NCI-H748 (cell line): ENCODE data around the gene SLC9A4.

ENCODE experiments used
- DNase-seq: peaks from one replicate; lab custom pipeline; 2025; ENCODE audit not compliant: unreplicated experiment; lab: John Stamatoyannopoulos, UW

SLC9A4 gene

DNA sequence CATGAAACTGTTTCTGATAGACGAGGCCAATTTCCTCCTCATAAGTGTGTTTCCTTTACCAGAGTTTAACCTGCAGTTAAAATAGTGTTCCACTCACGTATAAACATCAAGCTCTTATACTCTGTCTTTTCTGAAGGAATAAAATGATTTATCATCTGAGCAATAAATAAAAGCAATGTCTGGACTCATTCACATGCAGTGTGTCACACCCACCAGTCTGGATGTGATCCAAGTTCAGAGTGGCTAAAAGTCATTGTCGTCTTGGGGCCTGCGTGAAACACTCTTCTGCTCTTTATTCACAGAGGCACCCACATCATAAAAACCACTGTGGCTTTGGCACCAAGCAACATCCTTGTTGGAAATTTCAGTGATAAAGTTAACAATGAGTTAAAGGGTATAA lies 19.5 kb upstream of the SLC9A4 start:
- DNase-seq, result peak; percentile 74

DNA sequence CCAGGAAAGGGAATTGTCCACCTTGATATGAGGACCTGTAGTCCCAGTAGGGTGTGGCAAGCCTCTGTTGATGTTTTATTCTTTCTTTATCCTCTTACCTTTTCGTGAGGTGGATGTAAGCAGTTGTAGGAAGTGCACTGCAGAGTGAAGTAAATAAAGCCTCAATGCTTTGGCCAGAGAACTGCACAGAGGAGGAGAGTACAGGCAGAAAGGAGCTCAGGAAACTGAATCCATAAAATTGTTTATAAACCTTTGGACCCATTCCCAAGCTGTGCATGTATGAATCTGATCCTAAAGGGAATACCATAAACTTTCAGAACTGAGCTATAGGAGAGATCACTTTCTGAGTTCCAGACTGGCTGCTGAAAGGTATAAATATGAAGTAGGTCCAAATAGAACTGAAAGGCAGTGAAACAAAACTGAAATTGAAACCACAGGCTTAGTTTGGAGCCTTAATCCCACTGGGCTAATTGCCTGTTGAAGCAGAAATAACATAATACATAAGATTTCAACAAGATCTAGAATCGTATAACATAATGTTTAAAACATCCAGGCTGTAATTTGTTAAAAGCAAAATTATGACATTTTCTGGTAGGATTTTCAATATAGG lies 17.9 kb upstream of the SLC9A4 start:
- no peak for DNase-seq

DNA sequence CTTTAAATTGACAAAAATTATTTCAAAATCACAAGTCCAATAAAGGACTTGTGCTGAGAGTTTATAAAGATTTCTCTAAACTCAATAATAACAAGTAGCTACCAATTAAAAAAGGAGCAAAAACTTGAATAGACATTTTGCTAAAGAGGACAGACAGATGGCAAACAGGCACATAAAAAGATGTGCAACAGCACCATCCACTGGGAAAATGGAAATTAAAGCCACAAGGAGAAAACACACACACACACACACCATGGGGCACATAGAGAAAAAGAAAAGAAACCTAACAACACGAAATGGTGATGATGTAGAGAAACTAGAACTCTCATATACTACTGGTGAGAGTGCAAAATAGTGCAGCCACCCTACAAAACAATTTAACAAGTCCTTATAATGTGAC lies 12.6 kb upstream of the SLC9A4 start:
- DNase-seq, result no peak

DNA sequence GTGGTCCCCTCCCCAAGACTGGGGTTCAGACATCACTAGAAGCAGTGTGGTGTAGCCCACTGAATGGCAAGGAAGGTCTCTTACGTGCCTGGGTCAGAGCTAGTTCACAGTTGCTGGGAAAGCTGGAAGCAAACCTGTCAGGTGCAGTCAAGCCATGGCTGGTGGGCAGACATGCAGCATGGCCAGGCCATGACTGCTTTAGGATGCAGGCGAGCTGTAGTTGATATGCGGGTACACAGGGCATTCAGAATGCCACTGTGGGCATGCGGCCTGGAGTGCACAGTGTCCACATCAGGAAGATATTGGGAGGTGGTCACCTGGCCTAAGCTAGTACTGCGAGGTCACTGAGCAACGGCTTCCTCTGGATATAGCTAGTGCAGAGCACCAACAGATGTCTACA lies 11.8 kb upstream of the SLC9A4 start:
- DNase-seq, result no peak

DNA sequence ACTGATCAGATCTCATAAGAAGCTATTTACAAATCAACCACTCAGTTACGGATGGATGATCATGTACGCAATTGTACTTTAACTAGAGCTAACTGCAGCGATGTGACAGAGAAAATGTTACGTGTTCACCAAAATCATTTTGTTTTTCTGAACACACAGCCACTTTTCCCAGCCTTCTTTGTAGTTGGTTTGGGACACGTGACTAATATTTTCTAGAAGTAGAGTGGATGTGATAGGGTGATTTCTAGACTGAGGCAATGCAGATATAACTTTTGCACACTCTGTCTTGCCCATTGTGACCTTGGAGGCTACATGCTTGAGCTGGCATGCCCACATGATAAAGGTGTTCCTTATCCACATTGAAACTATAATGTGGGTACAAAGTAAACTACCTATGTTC lies 9.9 kb upstream of the SLC9A4 start:
- peak; percentile 3 for DNase-seq

DNA sequence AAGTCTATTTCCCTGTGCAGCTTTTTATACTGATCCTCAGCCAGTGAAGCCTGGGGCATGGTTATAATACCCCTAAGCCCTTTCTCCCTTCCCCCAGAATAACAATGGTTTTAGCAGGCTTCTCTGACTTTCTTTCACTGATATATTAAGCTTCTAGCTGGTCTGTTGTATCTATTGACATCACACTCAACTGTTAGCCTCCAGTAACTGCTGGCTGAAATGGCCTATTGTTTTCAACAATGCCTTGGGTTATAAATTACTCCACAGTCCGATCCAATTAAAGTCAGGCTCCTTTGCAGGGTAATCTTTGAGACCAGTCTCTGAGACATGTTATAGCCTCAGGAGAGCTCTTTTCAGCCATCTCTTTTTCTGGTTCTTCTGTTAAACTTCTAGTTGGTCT lies 2.9 kb upstream of the SLC9A4 start:
- DNase-seq, result no peak

DNA sequence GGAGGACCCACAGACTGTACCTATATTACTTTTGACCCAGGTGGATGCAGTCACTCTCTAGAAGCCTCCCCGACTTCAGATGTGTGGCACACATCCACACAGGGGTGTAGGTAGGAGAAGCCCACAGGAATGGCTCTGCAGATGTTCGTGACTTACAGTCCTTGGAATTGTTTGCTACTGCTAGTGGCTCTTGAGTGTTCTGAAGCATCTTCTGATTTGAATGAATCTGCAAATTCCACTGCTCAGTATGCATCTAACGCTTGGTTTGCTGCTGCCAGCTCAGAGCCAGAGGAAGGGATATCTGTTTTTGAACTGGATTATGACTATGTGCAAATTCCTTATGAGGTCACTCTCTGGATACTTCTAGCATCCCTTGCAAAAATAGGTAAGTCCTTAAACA lies 605 bp downstream of the SLC9A4 start:
- DNase-seq, result no peak

DNA sequence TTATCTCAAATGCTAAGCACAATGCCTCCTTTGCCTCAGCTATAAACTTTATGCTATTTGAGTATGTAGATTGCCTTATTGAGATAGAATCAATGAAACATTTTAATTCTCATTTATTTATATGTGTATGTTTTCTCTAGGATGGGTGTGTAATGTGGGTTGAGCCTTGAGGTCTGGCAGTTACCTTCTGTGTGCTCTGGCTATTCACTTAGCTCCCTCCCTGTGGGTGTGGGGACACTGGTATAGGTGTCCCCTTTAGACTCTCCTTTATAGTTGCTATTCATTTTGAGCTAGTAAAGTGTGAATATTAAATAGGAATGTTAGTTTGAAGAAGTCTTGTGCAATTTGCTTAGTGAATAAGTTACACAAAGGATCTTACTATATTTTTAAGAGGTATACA lies 1.8 kb downstream of the SLC9A4 start:
- no peak for DNase-seq

DNA sequence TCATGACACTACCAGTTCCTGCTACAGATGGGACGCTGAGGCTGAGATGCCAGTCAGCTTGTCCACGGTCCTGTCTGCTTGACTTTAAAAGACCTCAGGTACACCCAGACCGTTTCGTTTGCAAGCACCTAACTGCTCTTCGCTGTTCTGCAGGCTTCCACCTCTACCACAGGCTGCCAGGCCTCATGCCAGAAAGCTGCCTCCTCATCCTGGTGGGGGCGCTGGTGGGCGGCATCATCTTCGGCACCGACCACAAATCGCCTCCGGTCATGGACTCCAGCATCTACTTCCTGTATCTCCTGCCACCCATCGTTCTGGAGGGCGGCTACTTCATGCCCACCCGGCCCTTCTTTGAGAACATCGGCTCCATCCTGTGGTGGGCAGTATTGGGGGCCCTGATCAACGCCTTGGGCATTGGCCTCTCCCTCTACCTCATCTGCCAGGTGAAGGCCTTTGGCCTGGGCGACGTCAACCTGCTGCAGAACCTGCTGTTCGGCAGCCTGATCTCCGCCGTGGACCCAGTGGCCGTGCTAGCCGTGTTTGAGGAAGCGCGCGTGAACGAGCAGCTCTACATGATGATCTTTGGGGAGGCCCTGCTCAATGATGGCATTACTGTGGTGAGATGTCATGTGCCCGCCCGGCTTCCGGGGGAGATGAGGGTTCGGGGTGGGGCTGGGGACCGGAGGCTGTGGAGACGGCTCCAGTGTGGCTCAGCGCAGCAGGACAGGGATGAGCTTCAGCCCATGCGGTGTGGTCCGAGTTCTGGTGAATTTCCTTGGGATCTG lies 5.9 kb downstream of the SLC9A4 start:
- no peak for DNase-seq

DNA sequence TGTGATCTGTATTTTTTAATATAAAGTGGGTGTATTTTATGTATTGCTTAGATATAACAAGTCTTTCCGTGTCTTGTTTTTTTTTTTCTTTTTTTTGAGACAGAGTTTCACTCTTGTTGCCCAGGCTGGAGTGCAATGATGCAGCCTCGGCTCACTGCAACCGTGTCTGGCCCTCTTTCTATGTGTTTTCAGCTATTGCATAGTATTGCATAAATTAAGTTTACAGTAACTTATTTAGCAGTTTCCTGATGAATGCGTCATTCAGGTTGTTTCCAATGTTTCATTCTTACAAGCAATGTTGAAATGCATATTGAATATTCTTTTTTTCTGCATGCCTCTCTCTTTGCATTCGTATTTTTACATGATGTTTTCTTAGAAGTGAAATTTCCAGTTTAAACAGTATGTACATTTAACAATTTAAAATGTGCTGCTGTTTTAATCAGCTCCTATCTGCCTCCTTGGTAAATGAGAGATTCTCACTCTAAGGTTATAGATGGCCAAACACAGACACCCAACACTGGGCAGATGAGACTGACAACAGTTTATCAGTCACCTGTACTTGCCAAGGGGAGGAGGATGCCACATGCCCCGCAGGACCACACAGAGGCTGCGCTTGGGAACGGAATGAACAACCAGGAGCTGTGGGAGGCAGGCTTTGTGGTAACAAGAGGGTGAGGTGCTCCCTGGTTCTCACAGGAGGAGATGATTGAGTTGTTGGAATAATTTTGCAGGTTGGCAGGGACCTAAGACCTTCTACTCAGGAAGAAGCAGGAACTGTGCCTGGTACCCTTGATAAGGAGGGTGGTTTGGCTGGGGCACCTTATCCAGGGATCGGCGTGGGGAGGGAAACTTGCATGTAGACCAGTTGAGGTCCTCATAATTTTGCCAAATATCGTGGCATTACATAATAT lies 7.5 kb downstream of the SLC9A4 start:
- no peak for DNase-seq

DNA sequence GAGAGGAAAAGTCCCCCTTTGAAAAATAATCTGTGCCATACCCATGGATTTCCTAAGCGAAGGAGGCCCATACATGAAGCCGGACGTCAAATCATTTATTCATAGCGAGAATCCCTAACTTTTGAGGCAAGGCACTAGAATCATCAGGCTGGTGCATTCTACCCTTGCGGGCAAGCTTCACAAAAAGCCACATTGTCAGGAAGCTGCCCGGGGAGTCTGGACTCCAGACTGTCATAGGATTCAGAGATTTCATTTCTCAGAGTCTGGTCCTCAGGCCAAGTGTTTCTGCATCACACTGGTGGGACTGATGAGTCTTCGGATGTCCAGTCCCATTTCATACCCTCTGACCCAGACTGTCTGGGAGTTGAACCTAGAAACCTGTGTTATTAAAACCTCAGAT lies 8.9 kb downstream of the SLC9A4 start:
- DNase-seq, result no peak

DNA sequence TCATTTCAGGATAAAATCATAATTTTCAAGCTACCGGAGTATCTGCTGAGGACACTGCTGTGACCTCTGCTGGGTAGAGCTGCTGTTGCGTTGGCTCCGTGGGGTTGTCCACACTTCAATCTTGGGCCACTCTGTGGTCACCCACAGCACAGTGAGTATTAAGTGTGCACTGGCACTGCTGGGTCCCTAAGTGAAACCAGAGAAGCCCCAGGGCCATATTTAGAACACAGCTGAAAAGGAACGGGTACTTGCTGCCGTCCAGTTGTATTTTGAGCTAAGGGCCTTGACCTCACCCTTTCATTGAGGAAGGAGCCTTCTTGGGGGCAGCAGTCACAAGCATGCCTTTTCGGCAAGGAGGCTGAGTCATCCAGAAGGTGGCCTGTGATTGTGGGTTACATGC lies 10.1 kb downstream of the SLC9A4 start:
- no peak for DNase-seq

DNA sequence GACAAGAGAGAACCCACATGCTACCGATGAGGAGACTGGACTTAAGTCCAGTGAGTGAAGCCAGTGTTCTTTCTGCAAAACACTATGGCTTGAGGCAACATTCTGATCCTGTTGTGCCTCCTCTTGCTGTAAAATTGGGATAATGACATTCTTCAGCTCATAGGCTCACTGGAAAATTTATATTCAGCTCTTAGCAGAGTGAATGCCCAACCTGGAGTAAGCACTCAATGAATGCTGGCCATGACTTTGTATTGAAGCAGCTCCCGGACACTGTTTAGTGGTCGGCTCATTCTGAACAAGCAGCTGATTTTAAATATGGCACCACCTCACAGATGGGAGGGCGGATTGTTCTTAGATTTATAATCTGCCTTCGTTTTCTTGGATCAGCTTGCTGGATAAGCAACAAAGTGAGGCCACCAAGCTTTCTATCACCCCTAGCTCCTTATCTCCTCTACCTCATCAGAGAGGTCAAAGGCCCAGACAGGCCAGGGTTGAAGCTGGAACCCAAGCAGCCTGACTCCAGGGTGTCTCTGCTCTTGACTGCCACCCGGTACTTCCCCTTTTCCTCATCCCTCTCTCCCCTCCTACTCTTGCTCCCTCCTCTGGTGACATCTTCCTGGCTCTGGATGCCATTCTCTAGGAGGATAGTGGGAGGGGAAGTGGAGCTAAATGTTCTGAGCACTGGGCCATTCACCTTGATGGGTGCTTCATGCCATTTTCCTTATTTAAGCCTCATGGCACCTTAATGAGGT lies 11.5 kb downstream of the SLC9A4 start:
- no peak for DNase-seq

DNA sequence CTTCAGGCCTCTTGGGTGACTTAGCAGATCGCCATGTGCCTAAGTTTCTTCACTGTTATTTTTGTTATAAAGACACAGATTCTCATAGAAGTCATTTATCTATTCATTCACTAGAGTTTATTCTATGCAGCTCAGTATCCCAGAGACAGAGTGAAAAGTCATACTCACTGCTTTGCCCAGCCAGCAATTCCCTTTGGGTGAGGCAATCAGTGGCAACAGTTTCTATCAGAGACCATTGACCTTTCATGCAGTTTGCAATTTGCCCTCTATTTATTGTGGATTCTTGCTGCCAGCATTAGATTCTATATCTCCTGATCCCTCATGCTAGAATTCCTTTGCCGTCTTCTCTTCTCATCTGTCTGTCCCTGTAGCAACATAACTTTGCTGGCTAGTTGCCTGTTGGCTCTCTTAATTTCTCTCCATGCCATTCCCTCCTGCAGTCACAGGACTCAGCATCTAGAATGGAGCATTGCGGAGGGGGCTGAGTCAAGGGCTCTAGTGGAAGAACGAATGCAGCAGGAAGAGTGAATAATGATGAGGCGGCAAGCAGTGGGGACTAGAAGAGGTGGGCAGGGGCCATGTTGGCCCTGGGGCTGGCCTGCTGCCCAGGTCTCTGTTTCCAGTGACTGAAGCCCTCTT lies 12.2 kb downstream of the SLC9A4 start:
- DNase-seq, result no peak

DNA sequence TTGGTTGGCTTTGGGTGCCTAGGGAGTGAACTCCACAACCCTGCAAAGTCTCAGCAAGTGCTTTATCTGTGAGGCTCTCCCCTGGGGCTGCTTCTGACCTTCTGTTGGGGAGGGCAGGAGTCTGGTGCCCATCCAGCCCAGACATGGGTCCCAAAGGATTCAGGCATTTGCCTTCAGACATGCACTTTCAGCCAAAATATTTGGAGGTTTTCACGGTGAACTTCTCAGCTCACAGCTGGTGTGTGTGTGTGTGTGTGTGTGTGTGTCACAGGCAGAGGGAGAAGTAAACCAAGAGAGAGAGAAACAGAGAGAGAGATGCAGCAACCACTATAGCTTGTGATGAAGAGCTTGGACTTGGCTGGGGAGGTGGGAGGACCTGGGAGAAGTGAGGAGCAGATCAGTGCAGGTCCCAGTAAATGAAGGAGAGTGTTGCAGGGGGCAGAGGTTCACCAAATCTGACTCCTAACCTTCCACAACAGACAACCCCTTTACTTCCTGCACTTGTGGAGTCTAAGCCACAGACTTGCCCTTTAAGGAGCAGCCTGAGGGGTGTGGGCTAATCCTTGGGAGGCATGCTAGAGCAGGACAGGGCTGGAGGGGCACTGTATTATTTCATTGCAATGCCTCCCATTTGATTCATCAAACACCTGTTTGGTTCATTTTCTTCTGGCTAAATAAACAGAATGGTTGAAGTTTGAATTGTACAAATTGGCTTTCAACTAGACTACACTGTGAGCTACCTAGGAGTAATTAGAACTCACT lies 14.1 kb downstream of the SLC9A4 start:
- no peak for DNase-seq

DNA sequence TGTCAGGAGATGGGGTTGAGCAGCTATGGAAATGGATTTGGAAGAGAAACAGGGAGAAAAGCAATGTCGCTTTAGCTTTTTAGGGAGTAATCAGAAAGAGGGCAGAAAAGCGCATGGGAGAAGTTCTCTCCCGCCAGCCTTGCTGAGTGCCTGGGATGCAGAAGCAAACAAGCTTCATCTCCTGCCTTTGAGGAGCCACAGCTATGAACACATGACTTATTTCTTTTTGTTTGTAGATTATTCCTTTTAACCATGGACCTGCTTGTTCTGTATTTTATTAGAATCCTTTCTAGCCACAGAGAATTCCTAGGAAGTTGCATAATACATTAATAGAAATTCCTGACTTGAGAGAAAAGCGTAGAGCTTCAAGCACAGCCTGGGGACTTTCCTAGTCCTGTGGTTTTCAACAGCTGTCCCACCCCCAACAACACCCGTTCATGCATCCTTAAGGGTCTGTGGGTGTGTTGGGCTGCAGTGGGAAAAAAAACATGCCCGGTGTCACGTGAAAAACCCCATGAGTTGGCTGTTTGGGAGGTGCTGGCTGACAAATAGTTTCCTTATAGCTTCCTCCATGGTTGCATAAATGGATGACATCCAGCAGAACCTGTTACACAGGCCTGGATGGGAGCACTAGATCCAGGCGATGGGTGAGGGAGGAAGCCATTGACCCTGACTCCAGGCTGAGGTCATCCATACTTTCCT lies 14.9 kb downstream of the SLC9A4 start:
- DNase-seq, result no peak

DNA sequence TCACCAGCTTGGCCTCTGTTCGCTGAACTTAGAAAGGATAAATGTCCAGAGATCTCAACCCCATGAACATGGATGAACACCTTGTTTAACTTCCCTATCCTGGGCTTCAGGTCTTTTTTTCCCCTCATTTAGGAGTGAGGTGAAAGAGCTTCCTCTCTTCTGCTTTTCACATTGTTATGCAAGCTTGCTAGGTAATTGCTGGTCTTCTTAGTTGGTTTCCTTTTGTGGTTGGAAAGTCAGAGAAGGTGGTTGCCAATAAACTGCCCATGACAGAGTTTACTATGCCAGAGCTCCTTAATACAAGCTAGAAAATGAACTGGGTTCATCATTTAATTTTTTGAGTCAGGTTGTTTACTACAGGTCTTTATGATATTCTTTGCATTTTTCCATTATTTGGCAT lies 16.6 kb downstream of the SLC9A4 start:
- DNase-seq, result no peak

DNA sequence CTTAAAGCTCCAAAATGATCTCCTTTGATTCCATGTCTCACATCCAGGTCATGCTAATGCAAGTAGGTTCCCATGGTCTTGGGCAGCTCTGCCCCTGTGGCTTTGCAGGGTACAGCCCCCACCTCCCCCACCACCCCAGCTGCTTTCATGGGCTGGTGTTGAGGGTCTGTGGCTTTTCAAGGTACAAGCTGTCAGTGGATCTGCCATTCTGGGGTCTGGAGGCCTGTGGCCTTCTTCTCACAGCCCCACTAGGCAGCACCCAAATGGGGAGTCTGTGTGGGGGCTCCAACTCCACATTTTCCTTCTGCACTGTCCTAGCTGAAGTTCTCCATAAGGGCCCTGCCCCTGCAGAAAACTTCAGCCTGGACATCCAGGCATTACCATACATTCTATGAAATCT lies 19.0 kb downstream of the SLC9A4 start:
- no peak for DNase-seq

DNA sequence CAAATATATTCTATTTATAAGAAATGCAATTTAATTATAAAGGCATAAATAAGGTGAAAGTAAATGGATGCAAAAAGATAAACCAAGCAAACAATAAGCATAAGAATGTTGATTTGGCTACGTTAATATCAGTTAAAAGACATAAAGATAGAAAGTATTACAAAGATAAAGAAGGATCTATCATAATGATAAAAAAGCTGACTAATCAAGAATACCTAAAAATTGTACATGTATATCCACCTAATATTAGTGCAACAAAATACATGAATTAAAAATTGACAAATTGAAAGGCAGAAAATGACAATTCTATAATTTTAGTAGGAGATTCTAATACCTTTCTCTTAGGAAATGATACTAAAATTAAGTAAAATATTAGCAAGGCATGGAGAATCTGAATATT lies 21.5 kb downstream of the SLC9A4 start:
- DNase-seq, result no peak
